SU-DHL-6 (cell line): ENCODE measurements around the gene HHAT.

Experiments
- EZH2phosphoT487 ChIP-seq: fragments of 200-600 bp; sonication (generic), shearing (Covaris generic); conservative IDR thresholded peaks from 2 replicates; pipeline ENCODE4 v1.6.1; 2018; ENCODE audit warnings: mild to moderate bottlenecking, antibody characterized with exemption, low read length, moderate library complexity, mixed read lengths
- TF ChIP-seq, protein P1 (sequence below): fragments of 200-600 bp; sonication (generic); IDR thresholded peaks from one replicate; pipeline ENCODE4 v1.5.1; 2017; ENCODE audit warnings: antibody characterized with exemption, mild to moderate bottlenecking, low read length, moderate library complexity; ENCODE audit not compliant: insufficient read depth, poor library complexity, severe bottlenecking

- TF ChIP-seq, protein P1, sequence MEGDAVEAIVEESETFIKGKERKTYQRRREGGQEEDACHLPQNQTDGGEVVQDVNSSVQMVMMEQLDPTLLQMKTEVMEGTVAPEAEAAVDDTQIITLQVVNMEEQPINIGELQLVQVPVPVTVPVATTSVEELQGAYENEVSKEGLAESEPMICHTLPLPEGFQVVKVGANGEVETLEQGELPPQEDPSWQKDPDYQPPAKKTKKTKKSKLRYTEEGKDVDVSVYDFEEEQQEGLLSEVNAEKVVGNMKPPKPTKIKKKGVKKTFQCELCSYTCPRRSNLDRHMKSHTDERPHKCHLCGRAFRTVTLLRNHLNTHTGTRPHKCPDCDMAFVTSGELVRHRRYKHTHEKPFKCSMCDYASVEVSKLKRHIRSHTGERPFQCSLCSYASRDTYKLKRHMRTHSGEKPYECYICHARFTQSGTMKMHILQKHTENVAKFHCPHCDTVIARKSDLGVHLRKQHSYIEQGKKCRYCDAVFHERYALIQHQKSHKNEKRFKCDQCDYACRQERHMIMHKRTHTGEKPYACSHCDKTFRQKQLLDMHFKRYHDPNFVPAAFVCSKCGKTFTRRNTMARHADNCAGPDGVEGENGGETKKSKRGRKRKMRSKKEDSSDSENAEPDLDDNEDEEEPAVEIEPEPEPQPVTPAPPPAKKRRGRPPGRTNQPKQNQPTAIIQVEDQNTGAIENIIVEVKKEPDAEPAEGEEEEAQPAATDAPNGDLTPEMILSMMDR, result no peak
- TF ChIP-seq EZH2phosphoT487, result no peak
Observed at GRCh38 chr1:210573141-210573540, 244.4 kb downstream of the HHAT start.
